GM23338 (cell line): ENCODE results near the gene TM4SF5. TPM values are rescaled to one million over a fixed set of nuclear protein-coding genes. Genes with fewer than 3 reads are reported as not detected.

ENCODE experiments used
- ATAC-seq: fragments of 200-7000 bp; cut with Tn5 transposase; 3 replicates; pipeline ENCODE4 v1.9.1; 2020
- DNase-seq: peaks from one replicate; pipeline ENCODE4 v3.0.0-alpha.2; 2015; ENCODE audit warnings: low spot score
- H2AFZ ChIP-seq: fragments of 200-600 bp; sonication (generic); 2 replicates; pipeline ENCODE4 v1.8.0; 2016; ENCODE audit warnings: antibody characterized with exemption, mild to moderate bottlenecking, moderate library complexity
- H3F3A ChIP-seq: fragments of 200-600 bp; sonication (generic); replicated peaks from 2 replicates; pipeline ENCODE4 v1.8.0; 2017; ENCODE audit warnings: antibody characterized with exemption, mixed run types, low read depth
- H3K27ac ChIP-seq: fragments of 200-600 bp; sonication (generic); 2 replicates; pipeline ENCODE4 v1.6.1; 2016; ENCODE audit warnings: low read depth
- H3K27me3 ChIP-seq: fragments of 200-600 bp; sonication (generic); 2 replicates; pipeline ENCODE4 v1.8.0; 2016; ENCODE audit warnings: mild to moderate bottlenecking, mixed run types, moderate library complexity; ENCODE audit not compliant: insufficient read depth
- H3K36me3 ChIP-seq: fragments of 200-600 bp; sonication (generic); 2 replicates; pipeline ENCODE4 v1.8.0; 2016; ENCODE audit warnings: mild to moderate bottlenecking; ENCODE audit not compliant: insufficient read depth
- H3K4me1 ChIP-seq: fragments of 200-600 bp; sonication (generic); 2 replicates; pipeline ENCODE4 v1.8.0; 2016; ENCODE audit warnings: mild to moderate bottlenecking, moderate library complexity; ENCODE audit not compliant: insufficient read depth
- H3K4me2 ChIP-seq: fragments of 200-600 bp; sonication (generic); 2 replicates; pipeline ENCODE4 v1.7.1; 2017; ENCODE audit warnings: mixed run types
- H3K4me3 ChIP-seq: fragments of 200-600 bp; sonication (generic); 2 replicates; pipeline ENCODE4 v1.6.1; 2016; ENCODE audit warnings: mixed run types
- H3K79me2 ChIP-seq: fragments of 200-600 bp; sonication (generic); replicated peaks from 2 replicates; pipeline ENCODE4 v1.8.0; 2017; ENCODE audit warnings: mild to moderate bottlenecking; ENCODE audit not compliant: insufficient read depth
- H3K9me2 ChIP-seq: fragments of 200-600 bp; sonication (generic); 2 replicates; pipeline ENCODE4 v1.8.0; 2017; ENCODE audit not compliant: insufficient read depth
- H4K20me1 ChIP-seq: fragments of 200-600 bp; sonication (generic); replicated peaks from 2 replicates; pipeline ENCODE4 v1.8.0; 2017; ENCODE audit warnings: mild to moderate bottlenecking; ENCODE audit not compliant: insufficient read depth
- H3K27ac Mint-ChIP-seq: 2 replicates; pipeline ENCODE4 v1.8.0; 2020; ENCODE audit warnings: inconsistent platforms, mild to moderate bottlenecking, moderate library complexity, mixed read lengths
- H3K27me3 Mint-ChIP-seq: 3 replicates; pipeline ENCODE4 v1.8.0; 2022; ENCODE audit warnings: low read depth, mild to moderate bottlenecking, moderate library complexity, mixed read lengths, inconsistent platforms; ENCODE audit not compliant: insufficient read depth, poor library complexity
- H3K36me3 Mint-ChIP-seq: 3 replicates; pipeline ENCODE4 v1.8.0; 2021; ENCODE audit warnings: low read depth, mild to moderate bottlenecking, inconsistent platforms, moderate library complexity, mixed read lengths
- H3K4me1 Mint-ChIP-seq: 3 replicates; pipeline ENCODE4 v1.8.0; 2020; ENCODE audit warnings: mild to moderate bottlenecking, inconsistent platforms, mixed read lengths
- H3K4me3 Mint-ChIP-seq: 3 replicates; pipeline ENCODE4 v1.8.0; 2021; ENCODE audit warnings: moderate library complexity, mild to moderate bottlenecking, inconsistent platforms, mixed read lengths
- H3K9me3 Mint-ChIP-seq: 3 replicates; pipeline ENCODE4 v1.8.0; 2020; ENCODE audit warnings: moderate library complexity, mild to moderate bottlenecking, inconsistent platforms, mixed read lengths
- CREB1 ChIP-seq: fragments of 250-450 bp; sonication (Bioruptor Pico); IDR thresholded peaks from 2 replicates; pipeline ENCODE4 v1.5.0; 2020; ENCODE audit warnings: low read depth, mild to moderate bottlenecking, moderate library complexity
- EZH2 ChIP-seq: fragments of 200-600 bp; sonication (generic); IDR thresholded peaks from one replicate; pipeline ENCODE4 v1.8.0; 2017; ENCODE audit warnings: antibody characterized with exemption, mild to moderate bottlenecking, low read depth; ENCODE audit not compliant: unreplicated experiment
- JUNB ChIP-seq: IDR thresholded peaks from one replicate; pipeline ENCODE4 v1.6.1; 2016; ENCODE audit warnings: antibody characterized with exemption; ENCODE audit not compliant: unreplicated experiment
- POLR2AphosphoS5 ChIP-seq: IDR thresholded peaks from 2 replicates; pipeline ENCODE4 v1.6.1; 2016; ENCODE audit warnings: antibody characterized with exemption, low read depth
- STAT1 ChIP-seq: IDR thresholded peaks from one replicate; pipeline ENCODE4 v1.6.1; 2016; ENCODE audit warnings: antibody characterized with exemption; ENCODE audit not compliant: unreplicated experiment
- ZNF114 ChIP-seq: fragments of 250-450 bp; sonication (Bioruptor Pico); IDR thresholded peaks from 2 replicates; pipeline ENCODE4 v1.5.0; 2020; ENCODE audit warnings: mild to moderate bottlenecking, moderate library complexity
- ZNF331 ChIP-seq: fragments of 250-450 bp; sonication (Bioruptor Pico); IDR thresholded peaks from 2 replicates; pipeline ENCODE4 v1.5.0; 2020; ENCODE audit warnings: low read depth, mild to moderate bottlenecking, moderate library complexity
- polyA plus RNA-seq: library from polyadenylated mRNA; unstranded; fragments of >200 nt; fragmentation: Nextera tagmentation; extraction: Ambion mirVana; gene quantifications from 2 replicates; pipeline ENCODE4 v1.2.1, GENCODE V29; 2016
- total RNA-seq: library from RNA; depleted of rRNA; stranded (reverse); fragments of >200 nt; shearing (Covaris generic); gene quantifications from 2 replicates; pipeline ENCODE4 v1.2.3, GENCODE V29; 2014
- TF ChIP-seq, protein P1 (sequence below), 2 experiments: fragments of 200-600 bp in 1 of 2; sonication (generic) in 1 of 2; conservative IDR thresholded peaks; 2 replicates each; pipeline versions ENCODE4 v1.5.1 to v1.6.1; 2016 to 2017; ENCODE audit warnings: antibody characterized with exemption in 2 of 2, low read depth in 2 of 2, mild to moderate bottlenecking in 2 of 2, moderate library complexity in 1 of 2
- TF ChIP-seq, protein P2 (sequence below): IDR thresholded peaks from 2 replicates; pipeline ENCODE4 v1.6.1; 2016; ENCODE audit warnings: antibody characterized with exemption

TM4SF5 gene
- total and polyA plus RNA-seq, 2 experiments from 2014 or later: not detected

- TF ChIP-seq, protein P1, sequence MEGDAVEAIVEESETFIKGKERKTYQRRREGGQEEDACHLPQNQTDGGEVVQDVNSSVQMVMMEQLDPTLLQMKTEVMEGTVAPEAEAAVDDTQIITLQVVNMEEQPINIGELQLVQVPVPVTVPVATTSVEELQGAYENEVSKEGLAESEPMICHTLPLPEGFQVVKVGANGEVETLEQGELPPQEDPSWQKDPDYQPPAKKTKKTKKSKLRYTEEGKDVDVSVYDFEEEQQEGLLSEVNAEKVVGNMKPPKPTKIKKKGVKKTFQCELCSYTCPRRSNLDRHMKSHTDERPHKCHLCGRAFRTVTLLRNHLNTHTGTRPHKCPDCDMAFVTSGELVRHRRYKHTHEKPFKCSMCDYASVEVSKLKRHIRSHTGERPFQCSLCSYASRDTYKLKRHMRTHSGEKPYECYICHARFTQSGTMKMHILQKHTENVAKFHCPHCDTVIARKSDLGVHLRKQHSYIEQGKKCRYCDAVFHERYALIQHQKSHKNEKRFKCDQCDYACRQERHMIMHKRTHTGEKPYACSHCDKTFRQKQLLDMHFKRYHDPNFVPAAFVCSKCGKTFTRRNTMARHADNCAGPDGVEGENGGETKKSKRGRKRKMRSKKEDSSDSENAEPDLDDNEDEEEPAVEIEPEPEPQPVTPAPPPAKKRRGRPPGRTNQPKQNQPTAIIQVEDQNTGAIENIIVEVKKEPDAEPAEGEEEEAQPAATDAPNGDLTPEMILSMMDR (conservative IDR thresholded peaks at IDR 0.05; ENCODE audit: low read depth in 2 of 2): no peak
Observed at GRCh38 chr17:4750606-4751005, 21.1 kb upstream of the TM4SF5 start (continued).

GRCh38 chr17:4751932-4752331 is 19.8 kb upstream of the TM4SF5 start:
- no peak overlapping the region for H3K4me2 ChIP-seq
- H3K4me1 ChIP-seq: peaks cover 5% of the 10 kb centered on the region
- H3K79me2 ChIP-seq: no peaks in the 10 kb centered on the region
- no peak overlapping the region for H3K27ac ChIP-seq
- H3K36me3 ChIP-seq: no peaks in the 10 kb centered on the region
- H3K9me3 Mint-ChIP-seq: no peaks in the 10 kb centered on the region
- H3K27ac Mint-ChIP-seq: no peak overlapping the region
- peaks cover 1% of the 10 kb centered on the region for H3K27me3 Mint-ChIP-seq
- no peaks in the 10 kb centered on the region for H3K36me3 Mint-ChIP-seq
- peaks cover 11% of the 10 kb centered on the region for H3K4me1 Mint-ChIP-seq
- ATAC-seq: no peak
- 0 out of 2 replicates have a peak, but pooled peaks cover 6% of the 10 kb centered on the region for H3F3A ChIP-seq
- H3K9me2 ChIP-seq: no peaks in the 10 kb centered on the region
- H3K27me3 ChIP-seq: no peaks in the 10 kb centered on the region
- no peak for DNase-seq
- no peak overlapping the region for H3K4me3 ChIP-seq
- no peaks in the 10 kb centered on the region for H4K20me1 ChIP-seq
- no peak overlapping the region for H3K4me3 Mint-ChIP-seq
- no peak overlapping the region for H2AFZ ChIP-seq
- TF ChIP-seq, protein P1 (conservative IDR thresholded peaks at IDR 0.05; ENCODE audit: low read depth in 2 of 2): no peak
- TF ChIP-seq, protein P2, sequence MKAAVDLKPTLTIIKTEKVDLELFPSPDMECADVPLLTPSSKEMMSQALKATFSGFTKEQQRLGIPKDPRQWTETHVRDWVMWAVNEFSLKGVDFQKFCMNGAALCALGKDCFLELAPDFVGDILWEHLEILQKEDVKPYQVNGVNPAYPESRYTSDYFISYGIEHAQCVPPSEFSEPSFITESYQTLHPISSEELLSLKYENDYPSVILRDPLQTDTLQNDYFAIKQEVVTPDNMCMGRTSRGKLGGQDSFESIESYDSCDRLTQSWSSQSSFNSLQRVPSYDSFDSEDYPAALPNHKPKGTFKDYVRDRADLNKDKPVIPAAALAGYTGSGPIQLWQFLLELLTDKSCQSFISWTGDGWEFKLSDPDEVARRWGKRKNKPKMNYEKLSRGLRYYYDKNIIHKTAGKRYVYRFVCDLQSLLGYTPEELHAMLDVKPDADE: no peak
- TF ChIP-seq ZNF331 (CRISPR knock-in tag) (no peak), JUNB (no peak)

GRCh38 chr17:4753392-4753791 is 18.3 kb upstream of the TM4SF5 start:
- no peak overlapping the region for H3K27ac ChIP-seq
- peaks cover 10% of the 10 kb centered on the region for H3K4me1 Mint-ChIP-seq
- no peaks in the 10 kb centered on the region for H3K79me2 ChIP-seq
- H3K4me3 ChIP-seq: no peak overlapping the region
- no peak for DNase-seq
- no peaks in the 10 kb centered on the region for H3F3A ChIP-seq
- H3K36me3 ChIP-seq: no peaks in the 10 kb centered on the region
- no peak overlapping the region for H3K4me2 ChIP-seq
- H2AFZ ChIP-seq: no peak overlapping the region
- no peaks in the 10 kb centered on the region for H3K9me2 ChIP-seq
- H3K4me3 Mint-ChIP-seq: no peak overlapping the region
- H3K9me3 Mint-ChIP-seq: no peaks in the 10 kb centered on the region
- ATAC-seq: no peak
- H3K27ac Mint-ChIP-seq: no peak overlapping the region
- no peaks in the 10 kb centered on the region for H3K36me3 Mint-ChIP-seq
- H3K27me3 Mint-ChIP-seq: peaks cover 3% of the 10 kb centered on the region
- H4K20me1 ChIP-seq: no peaks in the 10 kb centered on the region
- H3K4me1 ChIP-seq: peaks cover 5% of the 10 kb centered on the region
- no peaks in the 10 kb centered on the region for H3K27me3 ChIP-seq
- TF ChIP-seq EZH2 (no peak), STAT1 (no peak), POLR2AphosphoS5 (no peak), CREB1 (CRISPR knock-in tag) (no peak), ZNF114 (CRISPR knock-in tag) (no peak), ZNF331 (CRISPR knock-in tag) (no peak)
- TF ChIP-seq, protein P2: no peak
